ENCODE measurements around the gene ZNF543.

GRCh38 chr19:57292547-57292946, 27.7 kb upstream of the ZNF543 start:
- no peak for TF ChIP-seq MAX (CRISPR knock-in tag; IDR thresholded peaks at IDR 0.05)
- no peak for TF ChIP-seq JUND (IDR thresholded peaks at IDR 0.05; ENCODE audit: borderline replicate concordance, low read depth, low read length)
- TF ChIP-seq JUND (tag; IDR thresholded peaks at IDR 0.05; ENCODE audit: borderline replicate concordance, low read depth, low read length), result no peak
- TF ChIP-seq SMAD4 (CRISPR knock-in tag; conservative IDR thresholded peaks at IDR 0.05), result no peak
- no peak for TF ChIP-seq CTCF (IDR thresholded peaks at IDR 0.05 in 2 of 3, conservative IDR thresholded peaks at IDR 0.05 in 1 of 3; ENCODE audit: insufficient read depth in 2 of 3, low read depth in 1 of 3, low read length in 3 of 3)
- TF ChIP-seq GMEB1 (CRISPR knock-in tag; IDR thresholded peaks at IDR 0.05), result no peak
- TF ChIP-seq FOXP4 (CRISPR knock-in tag; IDR thresholded peaks at IDR 0.05; ENCODE audit: borderline replicate concordance), result no peak
- no peak for TF ChIP-seq POLR2A (conservative IDR thresholded peaks at IDR 0.05)
- no peak for TF ChIP-seq MECOM (CRISPR knock-in tag; IDR thresholded peaks at IDR 0.05)
- TF ChIP-seq SMC3 (conservative IDR thresholded peaks at IDR 0.05; ENCODE audit: insufficient read depth, low read depth, low read length), result no peak
